ENCODE measurements around the gene ATP8B1. TPM values are rescaled to one million over a fixed set of nuclear protein-coding genes. Genes with fewer than 3 reads are reported as not detected.

ATP8B1 gene
- total RNA-seq, 2 donors from 2014 or later = 33.5 to 103 TPM

GRCh38 chr18:57670046-57670445, 133.1 kb downstream of the ATP8B1 start:
- 82% methylated on average over 5 of the region's 5 CpGs for WGBS
- Histone ChIP-seq H3K27me3 (replicated peaks; ENCODE audit: insufficient read depth) (no peaks in the 10 kb centered on the region), H3K27ac (peak overlapping the region in 1 of 2 donors; percentile 67), H3K4me1 (replicated peaks) (peaks cover 2% of the 10 kb centered on the region), H3K36me3 (no peaks in the 10 kb centered on the region), H3K4me3 (no peak overlapping the region), H3K9me3 (no peaks in the 10 kb centered on the region)
- DNase-seq (ENCODE audit: low spot score) = no peak
- TF ChIP-seq CTCF (IDR thresholded peaks at IDR 0.05) = no peak
- no peak for TF ChIP-seq POLR2A (IDR thresholded peaks at IDR 0.05)
- TF ChIP-seq POLR2AphosphoS5 (IDR thresholded peaks at IDR 0.05) = no peak
- intact Hi-C loops (cut with DNase I) = no loop called here

DNA sequence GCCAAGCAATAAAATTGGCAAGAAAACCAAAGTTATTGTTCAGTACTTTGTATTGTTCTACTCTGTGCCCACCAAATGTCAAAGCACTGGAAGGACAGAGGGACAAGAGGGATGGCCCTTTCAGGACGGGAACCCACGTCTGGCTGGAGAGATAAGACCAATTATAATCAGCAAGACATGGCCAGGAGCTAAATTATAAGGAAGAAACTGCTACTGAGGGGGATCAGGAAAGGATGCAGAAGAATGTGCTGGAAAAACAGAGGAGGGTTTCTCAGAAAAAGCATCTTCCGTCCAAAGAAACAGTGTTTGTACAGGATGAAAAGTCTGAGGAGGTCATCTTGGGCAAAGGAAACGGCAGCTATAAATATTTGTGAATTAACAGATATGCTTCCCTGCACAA, 135.1 kb downstream of the ATP8B1 start:
- Histone ChIP-seq H3K4me1 (replicated peaks) (peaks cover 2% of the 10 kb centered on the region), H3K36me3 (no peaks in the 10 kb centered on the region), H3K27ac (peak overlapping the region; percentile 44 to 78), H3K9me3 (no peaks in the 10 kb centered on the region), H3K27me3 (replicated peaks; ENCODE audit: insufficient read depth) (no peaks in the 10 kb centered on the region), H3K4me3 (no peak overlapping the region)
- TF ChIP-seq POLR2A (IDR thresholded peaks at IDR 0.05) (no peak), POLR2AphosphoS5 (IDR thresholded peaks at IDR 0.05) (no peak), CTCF (IDR thresholded peaks at IDR 0.05) (no peak)
- DNase-seq (ENCODE audit: low spot score) = no peak
- WGBS = 79% methylated on average over 4 of the region's 4 CpGs
- intact Hi-C loops (cut with DNase I) = no loop called here

DNA sequence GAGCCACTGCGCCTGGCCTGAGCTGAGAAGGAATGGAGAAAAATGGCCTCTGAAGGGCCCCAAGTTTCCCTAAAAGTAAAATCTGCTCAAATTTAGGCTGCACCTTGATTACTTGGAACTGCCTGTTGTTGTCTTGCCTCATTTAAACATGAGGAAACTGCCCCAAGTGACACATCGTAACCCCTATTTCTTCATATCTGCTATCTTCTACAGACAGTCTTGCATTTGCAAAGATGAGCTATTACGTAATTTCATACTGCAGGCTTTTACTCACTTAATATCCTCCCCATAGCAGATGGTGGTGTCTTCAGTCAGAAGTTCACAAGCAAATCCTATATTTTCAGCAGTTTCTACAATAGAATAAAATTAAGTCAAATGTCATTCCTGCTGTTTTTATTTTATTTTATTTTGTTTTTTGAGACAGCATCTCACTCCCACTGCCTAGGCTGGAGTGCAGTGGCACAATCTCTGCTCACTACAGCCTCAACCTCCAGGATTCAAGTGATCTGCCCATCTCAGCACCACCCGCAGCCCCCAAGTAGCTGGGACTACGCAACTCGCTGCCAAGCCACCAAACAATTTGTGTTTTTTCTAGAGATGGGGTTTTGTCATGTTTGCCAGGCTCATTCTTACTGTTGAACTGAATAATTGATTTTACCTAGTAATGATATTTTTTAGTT, 136.2 kb downstream of the ATP8B1 start:
- WGBS = 84% methylated on average over 6 of the region's 6 CpGs
- Histone ChIP-seq H3K4me3 (no peak overlapping the region), H3K36me3 (no peaks in the 10 kb centered on the region), H3K9me3 (no peaks in the 10 kb centered on the region), H3K27ac (peak overlapping the region; percentile 51 to 78), H3K27me3 (replicated peaks; ENCODE audit: insufficient read depth) (no peaks in the 10 kb centered on the region), H3K4me1 (replicated peaks) (peaks cover 2% of the 10 kb centered on the region)
- no peak for TF ChIP-seq CTCF (IDR thresholded peaks at IDR 0.05)
- TF ChIP-seq POLR2A (IDR thresholded peaks at IDR 0.05) = no peak
- no peak for TF ChIP-seq POLR2AphosphoS5 (IDR thresholded peaks at IDR 0.05)
- intact Hi-C loops (cut with DNase I) = no loop called here
- DNase-seq (ENCODE audit: low spot score) = no peak

- WGBS = 42% methylated on average over 2 of the region's 2 CpGs
- TF ChIP-seq POLR2AphosphoS5 (IDR thresholded peaks at IDR 0.05) = no peak
- no peak for TF ChIP-seq POLR2A (IDR thresholded peaks at IDR 0.05)
- TF ChIP-seq CTCF (IDR thresholded peaks at IDR 0.05) = no peak
- DNase-seq (ENCODE audit: low spot score) = no peak
- intact Hi-C loops (cut with DNase I) = no loop called here
- H3K27me3 ChIP-seq (replicated peaks; ENCODE audit: insufficient read depth) = no peaks in the 10 kb centered on the region
- peak overlapping the region; percentile 51 to 78 for H3K27ac ChIP-seq
- no peaks in the 10 kb centered on the region for H3K9me3 ChIP-seq
- no peak overlapping the region for H3K4me3 ChIP-seq
- H3K36me3 ChIP-seq = no peaks in the 10 kb centered on the region
- peaks cover 2% of the 10 kb centered on the region for H3K4me1 ChIP-seq (replicated peaks)
These were observed 138.4 kb downstream of the ATP8B1 start for GRCh38 chr18:57664568-57665165.

DNA sequence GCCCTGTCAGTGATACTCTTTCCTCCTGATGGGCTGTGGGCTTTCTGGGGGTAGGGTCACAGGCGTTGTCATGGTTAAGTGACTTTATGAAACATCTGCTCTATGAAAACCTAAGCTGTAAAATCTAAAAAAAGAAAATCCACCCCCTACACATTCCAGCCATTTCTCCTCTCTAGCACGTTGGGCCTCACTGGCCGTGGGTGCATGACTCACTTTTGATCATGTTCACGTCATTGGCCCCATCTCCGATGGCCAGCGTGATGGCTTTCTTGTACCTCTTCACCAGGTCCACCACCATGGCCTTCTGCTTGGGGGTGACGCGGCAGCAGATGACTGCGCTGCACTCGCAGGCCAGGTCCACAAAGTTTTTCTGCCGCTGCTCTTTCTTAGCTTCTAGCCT, 142.2 kb downstream of the ATP8B1 start:
- no peak for TF ChIP-seq POLR2A (IDR thresholded peaks at IDR 0.05)
- TF ChIP-seq POLR2AphosphoS5 (IDR thresholded peaks at IDR 0.05) = no peak
- no peak for TF ChIP-seq CTCF (IDR thresholded peaks at IDR 0.05)
- H3K36me3 ChIP-seq = no peaks in the 10 kb centered on the region

More for the DNA sequence above, 142.2 kb downstream of the ATP8B1 start:
- peak overlapping the region; percentile 81 to 87 for H3K27ac ChIP-seq
- peaks cover 13% of the 10 kb centered on the region for H3K4me1 ChIP-seq (replicated peaks)
- DNase-seq (ENCODE audit: low spot score) = no peak
- intact Hi-C loops (cut with DNase I) = no loop called here
- no peaks in the 10 kb centered on the region for H3K9me3 ChIP-seq
- H3K4me3 ChIP-seq = no peak overlapping the region
- no peaks in the 10 kb centered on the region for H3K27me3 ChIP-seq (replicated peaks; ENCODE audit: insufficient read depth)
- 89% methylated on average over 11 of the region's 11 CpGs for WGBS

Data from prostate gland (tissue), 2 donors.